ENCODE data around the gene TMCC3.
"Not testable (repeated sequence)": the region's sequence is repeated elsewhere in the genome, so short reads cannot be mapped to it uniquely, and the experiment has no call there.

TMCC3 gene

GRCh38 chr12:94650143-94651056, at the start of gene TMCC3:
Gene TMCC3 (minus strand): TSS chr12:94650557. CDS start chr12:94650430, 127 bp downstream.
- DNase-seq, result peak; percentile 30

DNA sequence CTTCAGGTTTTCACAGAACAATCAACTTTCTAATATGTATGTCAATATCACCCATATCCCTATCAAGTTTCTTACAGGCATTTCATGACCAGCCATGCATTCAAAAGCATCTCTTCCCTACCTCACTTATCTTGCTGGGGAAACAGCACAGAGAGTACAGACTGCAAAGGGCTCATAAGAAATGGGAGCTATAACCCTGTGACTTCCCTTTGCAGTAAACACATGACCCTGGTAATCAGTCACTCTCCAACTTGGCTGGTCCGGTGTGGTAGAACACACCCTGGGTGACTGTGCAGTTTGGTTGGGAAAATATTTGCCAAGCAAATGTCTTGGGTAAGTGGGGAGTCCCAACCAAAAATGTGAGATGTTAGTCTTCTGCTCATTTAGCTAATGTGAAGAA, 49.4 kb upstream of the TMCC3 start:
- no peak for DNase-seq

DNA sequence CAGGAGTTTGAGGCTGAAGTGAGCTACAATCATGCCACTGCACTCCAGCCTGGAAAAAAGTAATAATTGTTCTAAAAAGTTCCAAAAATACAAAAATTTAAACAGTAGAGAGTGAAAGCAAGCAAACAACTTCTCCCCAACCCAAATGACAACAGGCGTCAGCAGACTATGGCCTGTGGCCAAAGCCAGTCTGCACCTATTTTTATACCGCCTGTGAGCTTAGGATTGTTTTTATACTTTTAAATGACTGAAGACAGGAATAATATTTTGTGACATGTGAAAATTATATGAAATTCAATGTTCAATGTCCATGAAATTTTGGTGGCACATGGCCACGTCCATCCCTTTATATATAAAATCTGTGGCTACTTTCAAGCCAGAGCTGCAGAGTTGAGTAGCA, 48.2 kb upstream of the TMCC3 start:
- no peak for DNase-seq

GRCh38 chr12:94697631-94698030, 47.3 kb upstream of the TMCC3 start:
- DNase-seq, result no peak

- no peak for DNase-seq
These were observed 44.4 kb upstream of the TMCC3 start for GRCh38 chr12:94694732-94695131.

DNA sequence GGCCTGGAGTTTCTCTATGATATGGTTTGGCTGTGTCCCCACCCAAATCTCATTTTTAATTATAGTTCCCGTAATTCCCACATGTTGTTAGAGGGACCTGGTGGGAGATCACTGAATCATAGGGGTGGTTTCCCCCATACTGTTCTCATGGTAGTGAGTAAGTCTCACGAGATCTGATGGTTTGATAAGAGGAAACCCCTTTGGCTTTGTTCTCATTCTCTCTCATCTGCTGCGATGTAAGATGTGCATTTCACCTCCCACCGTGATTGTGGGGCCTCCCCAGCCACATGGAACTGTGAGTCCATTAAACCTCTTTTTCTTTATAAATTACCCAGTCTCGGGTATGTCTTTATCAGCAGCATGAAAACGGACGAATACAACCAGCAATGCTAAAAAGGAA, 42.5 kb upstream of the TMCC3 start:
- DNase-seq, result not testable (repeated sequence)

DNA sequence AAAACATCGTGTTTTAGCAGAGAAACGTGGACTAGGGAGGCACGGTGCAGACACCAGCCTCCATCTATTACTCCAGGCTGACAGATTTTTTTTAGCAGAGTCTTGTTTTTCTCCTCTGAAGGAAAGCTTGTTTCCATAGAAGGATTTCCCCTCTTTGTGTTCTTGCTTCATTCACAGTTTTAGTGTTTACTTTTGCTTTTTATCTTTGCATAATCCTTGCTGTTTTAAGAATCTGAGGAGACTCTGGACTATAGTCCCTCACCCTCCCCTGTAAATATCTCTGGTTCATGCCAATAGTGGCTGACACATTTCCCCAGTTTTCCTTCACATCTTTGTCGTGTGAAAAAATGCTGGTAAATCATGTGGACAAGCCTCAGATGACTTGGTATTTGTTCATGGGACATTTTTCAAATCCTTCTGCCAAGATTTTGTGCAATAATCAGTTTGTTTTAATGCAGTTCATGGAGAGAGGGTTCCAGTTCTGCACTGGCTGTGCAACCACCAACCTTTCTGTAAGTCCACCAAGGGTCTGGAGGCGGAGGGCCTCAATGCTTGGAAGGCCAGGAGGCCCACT, 39.9 kb upstream of the TMCC3 start:
- DNase-seq, result no peak

DNA sequence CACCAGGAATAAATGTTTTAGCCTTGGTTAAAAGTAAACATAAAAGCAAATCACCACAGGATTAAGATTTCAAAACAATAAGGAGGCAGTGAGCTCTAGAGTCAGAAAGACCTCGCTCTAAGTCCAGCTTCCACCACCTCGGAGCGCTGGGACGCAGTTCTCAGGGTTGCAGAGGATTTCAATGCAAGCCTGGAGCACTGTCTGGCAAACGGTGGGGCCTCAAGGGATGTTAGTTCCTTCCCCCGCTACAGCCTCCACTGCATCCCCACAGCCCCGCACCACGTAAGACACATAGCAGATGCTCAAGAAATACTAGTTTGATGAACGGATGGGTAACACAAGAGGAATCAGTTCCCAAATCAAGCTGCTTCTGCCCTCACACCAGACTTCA, 39.3 kb upstream of the TMCC3 start:
- DNase-seq, result no peak

DNA sequence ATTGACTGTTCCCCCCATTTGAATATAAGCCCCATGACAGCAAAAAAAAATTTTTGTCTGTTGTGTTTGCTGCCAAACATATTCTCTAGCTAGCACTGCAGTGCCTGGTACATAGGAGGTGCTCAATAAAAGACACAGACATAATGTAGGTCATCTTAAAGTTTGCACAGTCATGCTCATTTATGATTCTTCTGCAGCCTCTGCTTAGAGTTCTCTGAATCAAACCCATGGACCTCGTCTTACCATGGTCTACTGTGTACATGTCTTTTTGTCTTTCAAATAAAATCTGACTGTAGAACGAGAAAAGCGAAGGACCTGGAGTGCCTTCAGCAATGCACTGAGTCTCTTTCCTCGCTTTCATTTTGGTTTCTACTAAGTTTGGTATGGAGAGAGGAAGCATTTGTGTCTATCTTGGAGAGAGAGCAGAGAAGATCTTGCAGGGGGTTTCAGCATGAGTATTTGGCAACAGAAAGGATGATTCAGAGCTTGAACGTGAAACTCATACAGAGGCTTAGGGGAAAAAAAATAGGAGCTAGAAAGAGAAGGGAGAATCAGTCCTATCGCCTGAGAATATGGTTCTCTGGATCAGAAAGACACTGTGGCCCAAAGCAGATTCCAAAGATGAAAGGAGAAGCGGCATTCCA, 38.8 kb upstream of the TMCC3 start:
- DNase-seq, result no peak

- DNase-seq, result no peak
These were observed 37.5 kb upstream of the TMCC3 start for GRCh38 chr12:94687891-94688290.

- no peak for DNase-seq
These were observed 36.7 kb upstream of the TMCC3 start for GRCh38 chr12:94686834-94687628.

DNA sequence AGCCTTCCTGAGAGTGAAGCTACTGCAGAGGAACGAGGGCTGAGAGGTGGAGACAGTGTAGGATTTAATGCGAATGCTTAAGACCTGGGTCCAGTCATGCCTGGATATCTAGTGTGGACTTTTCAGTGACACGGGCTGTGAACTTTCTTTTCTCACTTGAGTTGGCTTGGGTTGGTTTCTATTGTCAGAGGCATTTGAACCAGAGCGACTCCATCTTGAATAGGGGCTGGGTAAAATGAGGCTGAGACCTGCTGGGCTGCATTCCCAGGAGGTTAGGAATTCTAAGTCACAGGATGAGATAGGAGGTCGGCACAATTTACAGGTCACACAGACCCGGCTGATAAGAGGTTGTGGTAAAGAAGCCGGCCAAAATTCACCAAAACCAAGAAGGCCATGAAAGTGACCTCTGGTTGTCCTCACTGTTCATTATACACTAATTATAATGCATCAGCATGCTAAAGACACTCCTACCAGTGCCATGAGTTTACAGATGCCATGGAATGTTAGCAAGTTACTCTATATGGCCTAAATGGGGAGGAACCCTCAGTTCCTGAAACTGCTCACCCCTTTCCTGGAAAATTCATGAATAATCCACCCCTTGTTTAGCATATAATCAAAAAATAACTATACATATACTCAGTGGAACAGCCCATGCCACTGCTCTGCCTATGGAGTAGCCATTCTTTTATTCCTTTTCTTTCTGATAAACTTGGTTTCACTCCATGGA, 34.2 kb upstream of the TMCC3 start:
- DNase-seq, result no peak

- DNase-seq, result no peak
These were observed 29.3 kb upstream of the TMCC3 start for GRCh38 chr12:94679554-94680195.

DNA sequence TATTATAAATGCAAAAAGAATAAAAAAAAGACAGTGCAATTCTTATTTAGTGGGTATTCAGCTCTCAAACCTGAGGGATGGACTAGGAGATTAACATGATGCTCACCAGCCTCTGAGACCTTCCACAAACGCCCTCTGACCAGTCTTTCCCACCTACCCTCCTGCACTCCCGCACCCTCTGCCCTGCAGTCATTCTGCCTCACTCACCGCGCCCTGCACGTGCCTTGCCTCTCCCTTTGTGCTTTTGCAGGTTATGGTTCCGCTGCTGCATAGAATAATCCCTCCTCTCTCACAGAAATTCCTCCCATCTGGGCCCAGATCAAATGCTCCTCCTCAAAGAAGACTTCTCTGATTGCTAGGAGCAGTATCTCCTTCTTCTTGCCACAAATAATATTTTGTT, 28.5 kb upstream of the TMCC3 start:
- no peak for DNase-seq

DNA sequence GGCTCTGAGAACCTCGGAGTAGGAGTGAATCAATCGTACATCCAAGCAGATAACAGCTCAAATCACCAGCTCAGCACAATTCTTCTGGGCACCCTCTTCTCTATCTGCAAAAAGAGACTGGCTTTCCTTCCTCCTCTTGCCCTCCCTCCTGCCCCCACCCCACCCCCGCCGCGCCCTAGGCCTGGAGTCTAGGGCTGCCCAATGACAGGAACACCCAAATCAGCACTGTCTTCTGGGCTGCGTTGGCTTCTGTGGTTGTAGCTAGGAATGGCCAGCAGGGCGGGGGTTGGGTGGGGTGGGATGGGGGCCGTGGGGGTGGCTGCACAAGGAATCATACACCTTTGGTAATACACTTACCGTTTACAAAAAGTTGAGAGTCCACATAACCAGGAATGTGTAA, 28.0 kb upstream of the TMCC3 start:
- DNase-seq, result no peak

DNA sequence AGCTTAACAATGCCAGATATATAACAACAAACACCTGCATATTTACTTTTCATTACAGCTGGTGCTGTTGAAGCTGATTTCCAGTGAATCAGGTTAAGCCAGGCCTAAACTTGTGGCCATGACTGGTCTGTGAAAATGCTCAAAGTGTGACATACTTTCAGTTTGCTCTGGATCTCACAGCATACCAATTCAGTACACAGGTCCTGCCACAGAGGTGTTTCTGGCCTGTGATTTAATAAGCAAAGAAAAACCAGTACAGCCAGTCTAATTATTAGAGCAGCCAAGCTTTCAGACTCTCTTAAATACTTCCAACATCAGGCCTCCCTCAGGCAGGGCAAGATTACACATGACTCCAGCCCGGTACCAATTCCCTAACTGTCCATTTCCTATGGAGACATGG, 27.4 kb upstream of the TMCC3 start:
- DNase-seq, result peak; percentile 5

DNA sequence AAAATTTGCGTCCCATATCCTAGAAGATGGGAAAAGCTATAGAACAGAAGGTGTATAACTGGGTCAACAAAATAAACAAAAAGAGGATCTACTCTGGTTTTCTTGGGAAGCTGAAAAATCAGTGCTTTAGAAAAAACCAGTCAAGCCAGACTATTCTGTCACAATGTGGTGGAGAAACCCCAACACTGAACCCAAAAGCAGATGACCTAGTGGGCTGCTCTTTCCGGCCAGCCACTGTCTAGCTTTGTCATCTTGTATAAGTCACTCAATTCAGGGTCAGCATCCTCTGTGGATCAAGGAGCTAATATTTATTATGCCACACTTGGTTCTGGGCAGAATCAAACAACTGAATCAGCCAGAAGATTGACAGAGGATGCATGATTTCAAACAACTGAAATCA, 26.6 kb upstream of the TMCC3 start:
- DNase-seq, result no peak

- peak; percentile 51 for DNase-seq
These were observed 25.8 kb upstream of the TMCC3 start for GRCh38 chr12:94676031-94676641.

DNA sequence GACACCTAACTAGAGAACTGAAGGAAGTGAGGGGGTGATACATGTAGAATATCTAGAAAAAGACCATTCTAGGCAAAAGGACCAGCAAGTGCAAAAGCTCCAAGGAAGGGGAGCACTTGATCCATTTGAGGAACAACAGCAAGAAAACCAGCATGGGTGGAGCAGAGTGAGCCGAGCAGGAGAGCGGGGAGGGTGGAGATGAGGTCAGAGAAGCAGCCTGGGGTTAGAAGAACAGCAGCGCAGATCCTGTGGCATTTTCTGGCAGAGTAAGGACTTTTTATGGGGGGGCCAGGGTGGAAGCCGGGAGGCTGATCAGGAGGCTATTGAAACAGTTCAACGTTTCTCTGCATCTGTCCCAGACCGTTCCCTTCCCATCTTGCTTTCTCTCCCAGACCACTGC, 24.5 kb upstream of the TMCC3 start:
- peak; percentile 2 for DNase-seq

DNA sequence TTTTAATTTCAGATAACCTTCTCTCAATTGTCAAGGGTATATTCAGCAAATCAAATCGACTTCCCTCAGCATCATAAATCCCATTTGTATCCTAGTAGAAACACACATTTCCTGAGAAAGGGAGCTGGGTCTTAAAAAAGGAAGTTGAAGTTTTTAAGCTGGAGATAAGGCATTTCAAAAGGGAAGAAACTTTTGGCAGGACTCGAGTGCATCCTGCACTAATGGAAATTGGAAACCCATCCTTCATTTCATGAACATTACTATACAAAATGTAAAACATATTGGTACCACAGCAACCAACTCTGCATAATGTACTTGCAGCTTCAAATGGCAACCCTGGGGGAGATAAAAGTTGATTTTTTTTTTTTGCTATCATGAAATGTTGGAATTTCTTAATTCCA, 23.7 kb upstream of the TMCC3 start:
- DNase-seq, result no peak

GRCh38 chr12:94673496-94673895, 23.1 kb upstream of the TMCC3 start:
- no peak for DNase-seq

DNA sequence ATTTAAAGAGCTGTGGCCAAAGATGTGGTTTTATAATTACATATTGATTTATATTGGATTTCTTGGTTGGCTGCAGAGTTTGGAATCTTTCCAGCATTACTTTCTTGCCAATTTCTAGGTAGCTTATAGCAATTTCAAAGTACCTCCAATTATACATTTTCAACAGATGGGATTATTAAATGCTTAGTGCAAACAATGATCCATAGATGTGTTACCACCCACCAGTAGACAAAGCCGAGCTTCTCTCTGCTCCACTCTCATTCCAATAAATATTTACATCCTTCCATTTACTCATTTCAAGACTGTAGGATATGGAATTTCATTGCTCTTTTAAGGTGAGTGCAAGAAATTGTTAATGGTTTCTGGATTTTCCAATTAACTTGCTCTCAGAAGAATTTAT, 21.6 kb upstream of the TMCC3 start:
- no peak for DNase-seq

All from CD4-positive, alpha-beta T cell treated with Interleukin-12 subunit alpha and Interleukin-12 subunit beta, for 1 hour (primary cell).